ENCODE measurements around the gene CDK6. TPM values are rescaled to one million over a fixed set of nuclear protein-coding genes. Genes with fewer than 3 reads are reported as not detected.

CDK6 gene
- total RNA-seq, 2 donors from 2014 or later = 13.6 to 39.9 TPM

DNA sequence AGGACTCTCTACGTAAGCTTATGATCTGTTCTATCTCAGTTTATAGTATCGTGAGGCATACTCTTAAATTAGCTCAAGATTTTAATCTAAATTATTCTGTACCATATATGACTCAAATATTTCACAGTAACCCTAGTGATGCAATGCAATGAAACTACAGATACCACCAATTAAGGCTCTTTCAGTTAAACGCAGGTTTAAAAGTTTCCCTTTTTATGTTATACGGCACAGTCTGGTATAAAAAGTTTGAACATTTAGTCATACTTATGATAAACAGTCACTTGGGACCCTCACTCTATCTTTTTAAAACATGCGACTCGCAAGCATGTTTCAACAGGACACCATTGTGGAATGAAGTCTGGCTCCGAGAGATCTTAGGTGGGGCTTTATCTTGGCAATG is 107.2 kb downstream of the CDK6 start:
- Histone ChIP-seq H3K36me3 (no peaks in the 10 kb centered on the region), H3K27me3 (replicated peaks; ENCODE audit: insufficient read depth) (no peaks in the 10 kb centered on the region), H3K9me3 (no peaks in the 10 kb centered on the region), H3K4me1 (replicated peaks) (no peaks in the 10 kb centered on the region), H3K4me3 (no peak overlapping the region), H3K27ac (no peak overlapping the region)
- intact Hi-C loops (cut with DNase I) = no loop called here
- TF ChIP-seq, protein P1, sequence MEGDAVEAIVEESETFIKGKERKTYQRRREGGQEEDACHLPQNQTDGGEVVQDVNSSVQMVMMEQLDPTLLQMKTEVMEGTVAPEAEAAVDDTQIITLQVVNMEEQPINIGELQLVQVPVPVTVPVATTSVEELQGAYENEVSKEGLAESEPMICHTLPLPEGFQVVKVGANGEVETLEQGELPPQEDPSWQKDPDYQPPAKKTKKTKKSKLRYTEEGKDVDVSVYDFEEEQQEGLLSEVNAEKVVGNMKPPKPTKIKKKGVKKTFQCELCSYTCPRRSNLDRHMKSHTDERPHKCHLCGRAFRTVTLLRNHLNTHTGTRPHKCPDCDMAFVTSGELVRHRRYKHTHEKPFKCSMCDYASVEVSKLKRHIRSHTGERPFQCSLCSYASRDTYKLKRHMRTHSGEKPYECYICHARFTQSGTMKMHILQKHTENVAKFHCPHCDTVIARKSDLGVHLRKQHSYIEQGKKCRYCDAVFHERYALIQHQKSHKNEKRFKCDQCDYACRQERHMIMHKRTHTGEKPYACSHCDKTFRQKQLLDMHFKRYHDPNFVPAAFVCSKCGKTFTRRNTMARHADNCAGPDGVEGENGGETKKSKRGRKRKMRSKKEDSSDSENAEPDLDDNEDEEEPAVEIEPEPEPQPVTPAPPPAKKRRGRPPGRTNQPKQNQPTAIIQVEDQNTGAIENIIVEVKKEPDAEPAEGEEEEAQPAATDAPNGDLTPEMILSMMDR (IDR thresholded peaks at IDR 0.05) = no peak
- TF ChIP-seq POLR2AphosphoS5 (IDR thresholded peaks at IDR 0.05) = no peak
- no peak for TF ChIP-seq POLR2A (IDR thresholded peaks at IDR 0.05)
- DNase-seq (ENCODE audit: low spot score) = no peak
- 80% methylated on average over 7 of the region's 7 CpGs for WGBS

DNA sequence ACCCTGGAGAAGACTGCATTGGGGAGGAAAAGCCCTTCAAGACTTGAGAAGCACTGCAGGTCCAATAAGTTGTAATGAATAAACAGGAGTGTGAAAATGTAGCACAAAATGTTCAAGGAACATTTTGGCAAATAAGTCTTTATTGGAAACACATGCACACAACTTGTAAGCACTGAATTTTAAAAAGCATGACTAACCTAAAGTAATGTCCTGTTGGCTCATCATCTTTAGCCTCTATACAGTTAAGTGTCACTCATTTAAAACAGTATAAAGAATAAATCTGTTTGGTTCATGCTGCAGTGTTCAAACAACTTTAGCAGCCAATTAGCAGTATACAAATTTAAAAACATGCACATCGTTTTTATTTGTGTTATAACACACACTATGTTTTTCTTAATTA is 108.6 kb downstream of the CDK6 start:
- no peak for DNase-seq (ENCODE audit: low spot score)
- intact Hi-C loops (cut with DNase I) = no loop called here
- Histone ChIP-seq H3K9me3 (no peaks in the 10 kb centered on the region), H3K4me3 (no peak overlapping the region), H3K4me1 (replicated peaks) (no peaks in the 10 kb centered on the region), H3K36me3 (no peaks in the 10 kb centered on the region), H3K27ac (no peak overlapping the region), H3K27me3 (replicated peaks; ENCODE audit: insufficient read depth) (no peaks in the 10 kb centered on the region)
- 65% methylated on average over 1 of the region's 1 CpG for whole genome bisulfite sequencing
- TF ChIP-seq, protein P1 (IDR thresholded peaks at IDR 0.05) = no peak
- no peak for TF ChIP-seq POLR2AphosphoS5 (IDR thresholded peaks at IDR 0.05)
- no peak for TF ChIP-seq POLR2A (IDR thresholded peaks at IDR 0.05)

DNA sequence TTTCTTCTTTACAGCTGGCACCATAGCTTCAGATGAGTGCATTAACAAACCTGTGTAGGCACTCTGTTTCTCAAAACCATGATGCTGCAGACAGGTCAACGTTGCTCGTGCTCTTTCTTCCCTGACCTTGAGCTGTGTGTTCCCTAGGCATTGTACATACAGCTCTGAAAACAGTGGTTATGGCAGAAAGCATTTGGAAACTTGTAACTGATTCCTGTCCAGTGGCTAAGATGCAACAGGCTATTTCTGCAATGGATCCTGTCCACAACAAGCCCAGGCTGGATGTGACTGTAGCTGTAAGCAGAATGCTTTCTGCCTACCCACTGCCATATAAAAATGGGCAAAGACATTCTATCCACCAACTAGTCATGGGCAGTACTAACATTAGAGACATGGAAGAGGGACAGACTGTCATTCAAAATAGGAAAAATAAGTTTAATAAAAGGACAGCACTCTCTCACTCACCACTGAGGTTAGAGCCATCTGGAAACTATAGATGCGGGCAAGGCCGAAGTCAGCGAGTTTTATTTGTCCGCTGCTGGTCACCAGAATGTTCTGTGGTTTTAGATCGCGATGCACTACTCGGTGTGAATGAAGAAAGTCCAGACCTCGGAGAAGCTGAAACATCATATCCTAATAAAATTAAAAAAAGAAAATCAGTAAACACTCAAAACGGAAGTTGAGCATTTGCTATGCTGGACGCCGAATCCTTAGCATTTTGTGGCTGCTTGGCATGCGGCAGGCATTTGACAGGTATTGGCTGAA is 111.0 kb downstream of the CDK6 start:
- no peaks in the 10 kb centered on the region for H3K27me3 ChIP-seq (replicated peaks; ENCODE audit: insufficient read depth)
- intact Hi-C loops (cut with DNase I) = no loop called here
- H3K27ac ChIP-seq = no peak overlapping the region
- H3K36me3 ChIP-seq = no peaks in the 10 kb centered on the region
- H3K9me3 ChIP-seq = no peaks in the 10 kb centered on the region
- no peak for TF ChIP-seq POLR2A (IDR thresholded peaks at IDR 0.05)
- no peak for TF ChIP-seq POLR2AphosphoS5 (IDR thresholded peaks at IDR 0.05)
- TF ChIP-seq, protein P1 (IDR thresholded peaks at IDR 0.05) = no peak
- no peak overlapping the region for H3K4me3 ChIP-seq
- no peaks in the 10 kb centered on the region for H3K4me1 ChIP-seq (replicated peaks)
- DNase-seq (ENCODE audit: low spot score) = no peak
- 76% methylated on average over 14 of the region's 14 CpGs for WGBS

DNA sequence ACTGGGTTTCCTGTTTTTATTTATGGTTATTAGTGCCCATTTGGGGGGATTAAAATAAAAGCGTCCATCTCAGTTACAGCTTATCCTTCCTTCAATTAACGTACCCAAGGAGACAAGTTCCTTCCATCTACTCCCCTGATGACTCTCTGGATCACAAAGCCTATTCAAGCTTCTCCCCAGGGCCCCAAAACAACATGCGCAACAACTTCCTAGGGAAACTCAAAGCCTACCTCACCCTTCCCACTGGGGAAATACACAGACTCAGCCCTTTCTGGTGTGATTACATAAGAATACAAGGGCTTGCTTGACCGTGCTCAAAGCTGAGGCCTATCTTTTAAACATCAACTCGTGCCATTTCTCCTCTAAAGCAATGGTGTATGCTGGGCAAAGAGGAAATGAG is 112.4 kb downstream of the CDK6 start:
- intact Hi-C loops (cut with DNase I) = no loop called here
- H3K9me3 ChIP-seq = no peaks in the 10 kb centered on the region
- TF ChIP-seq POLR2AphosphoS5 (IDR thresholded peaks at IDR 0.05) = no peak
- TF ChIP-seq POLR2A (IDR thresholded peaks at IDR 0.05) = no peak
- TF ChIP-seq, protein P1 (IDR thresholded peaks at IDR 0.05) = no peak
- DNase-seq (ENCODE audit: low spot score) = no peak
- H3K36me3 ChIP-seq = no peaks in the 10 kb centered on the region
- H3K27ac ChIP-seq = no peak overlapping the region
- 75% methylated on average over 5 of the region's 5 CpGs for WGBS
- no peak overlapping the region for H3K4me3 ChIP-seq
- no peaks in the 10 kb centered on the region for H3K4me1 ChIP-seq (replicated peaks)
- H3K27me3 ChIP-seq (replicated peaks; ENCODE audit: insufficient read depth) = no peaks in the 10 kb centered on the region

DNA sequence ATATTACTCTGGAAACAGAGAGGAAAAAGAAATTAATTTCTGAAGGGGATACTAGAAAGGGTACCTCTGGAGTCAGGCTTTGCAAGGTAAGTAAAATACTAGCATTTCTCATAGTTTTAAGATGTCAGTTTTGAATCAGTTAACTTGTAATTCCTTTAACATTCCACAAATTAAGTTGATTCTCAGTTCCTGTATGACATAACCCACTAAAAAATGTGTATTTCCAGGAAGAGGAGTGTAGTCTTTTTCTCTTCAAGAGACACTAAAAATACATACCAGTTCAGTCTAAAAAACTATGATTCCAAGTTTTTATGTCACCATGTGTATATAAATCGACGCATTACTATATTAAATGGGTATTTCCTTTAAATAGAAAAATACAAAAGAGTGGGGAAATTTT is 113.2 kb downstream of the CDK6 start:
- H3K27ac ChIP-seq = no peak overlapping the region
- no peaks in the 10 kb centered on the region for H3K27me3 ChIP-seq (replicated peaks; ENCODE audit: insufficient read depth)
- DNase-seq (ENCODE audit: low spot score) = no peak
- H3K4me3 ChIP-seq = no peak overlapping the region
- 88% methylated on average over 2 of the region's 2 CpGs for WGBS
- no peaks in the 10 kb centered on the region for H3K4me1 ChIP-seq (replicated peaks)
- intact Hi-C loops (cut with DNase I) = no loop called here
- H3K9me3 ChIP-seq = no peaks in the 10 kb centered on the region
- H3K36me3 ChIP-seq = no peaks in the 10 kb centered on the region
- no peak for TF ChIP-seq POLR2AphosphoS5 (IDR thresholded peaks at IDR 0.05)
- TF ChIP-seq, protein P1 (IDR thresholded peaks at IDR 0.05) = no peak
- TF ChIP-seq POLR2A (IDR thresholded peaks at IDR 0.05) = no peak

Measured in prostate gland (tissue), 2 donors.